OCI-LY1 (cell line): ENCODE measurements around the gene AMMECR1L.

Experiments used
- EZH2 ChIP-seq: fragments of 200-600 bp; sonication (generic), shearing (Covaris generic); IDR thresholded peaks from 2 replicates; pipeline ENCODE4 v1.8.0; 2017; ENCODE audit warnings: borderline replicate concordance, mixed run types, mild to moderate bottlenecking, antibody characterized with exemption, low read length, moderate library complexity, mixed read lengths
- TF ChIP-seq, protein P1 (sequence below): fragments of 200-600 bp; sonication (generic), shearing (Covaris generic); IDR thresholded peaks from 2 replicates; pipeline ENCODE4 v1.5.1; 2017; ENCODE audit warnings: mild to moderate bottlenecking, antibody characterized with exemption, low read length, moderate library complexity, mixed read lengths

- TF ChIP-seq, protein P1, sequence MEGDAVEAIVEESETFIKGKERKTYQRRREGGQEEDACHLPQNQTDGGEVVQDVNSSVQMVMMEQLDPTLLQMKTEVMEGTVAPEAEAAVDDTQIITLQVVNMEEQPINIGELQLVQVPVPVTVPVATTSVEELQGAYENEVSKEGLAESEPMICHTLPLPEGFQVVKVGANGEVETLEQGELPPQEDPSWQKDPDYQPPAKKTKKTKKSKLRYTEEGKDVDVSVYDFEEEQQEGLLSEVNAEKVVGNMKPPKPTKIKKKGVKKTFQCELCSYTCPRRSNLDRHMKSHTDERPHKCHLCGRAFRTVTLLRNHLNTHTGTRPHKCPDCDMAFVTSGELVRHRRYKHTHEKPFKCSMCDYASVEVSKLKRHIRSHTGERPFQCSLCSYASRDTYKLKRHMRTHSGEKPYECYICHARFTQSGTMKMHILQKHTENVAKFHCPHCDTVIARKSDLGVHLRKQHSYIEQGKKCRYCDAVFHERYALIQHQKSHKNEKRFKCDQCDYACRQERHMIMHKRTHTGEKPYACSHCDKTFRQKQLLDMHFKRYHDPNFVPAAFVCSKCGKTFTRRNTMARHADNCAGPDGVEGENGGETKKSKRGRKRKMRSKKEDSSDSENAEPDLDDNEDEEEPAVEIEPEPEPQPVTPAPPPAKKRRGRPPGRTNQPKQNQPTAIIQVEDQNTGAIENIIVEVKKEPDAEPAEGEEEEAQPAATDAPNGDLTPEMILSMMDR: no peak
- no peak for TF ChIP-seq EZH2
These were observed 66.8 kb downstream of the AMMECR1L start for GRCh38 chr2:127818794-127819425.
